HepG2 (cell line): ENCODE measurements around the gene ZFP36L2. TPM values are rescaled to one million over a fixed set of nuclear protein-coding genes. Genes with fewer than 3 reads are reported as not detected.

ENCODE experiments used
- AHDC1 ChIP-seq: sonication (generic); formaldehyde crosslinking; IDR thresholded peaks from 2 replicates; pipeline ENCODE4 v1.5.1; 2020; ENCODE audit warnings: mild to moderate bottlenecking, missing genetic modification reagents, borderline replicate concordance
- DZIP1 ChIP-seq: sonication (generic); formaldehyde crosslinking; IDR thresholded peaks from 2 replicates; pipeline ENCODE4 v1.5.0; 2020; ENCODE audit warnings: mild to moderate bottlenecking, missing genetic modification reagents
- EED ChIP-seq: sonication (generic); formaldehyde crosslinking; IDR thresholded peaks from 2 replicates; pipeline ENCODE4 v1.5.0; 2020; ENCODE audit warnings: mild to moderate bottlenecking, missing genetic modification reagents
- FOXK1 ChIP-seq: sonication (generic); formaldehyde crosslinking; IDR thresholded peaks from 2 replicates; pipeline ENCODE4 v1.4.0; 2020; ENCODE audit warnings: low read depth, missing genetic modification reagents, borderline replicate concordance
- GTF3A ChIP-seq: sonication (generic); formaldehyde crosslinking; conservative IDR thresholded peaks from 2 replicates; pipeline ENCODE4 v1.4.0; 2020; ENCODE audit warnings: mild to moderate bottlenecking, missing genetic modification reagents
- HBP1 ChIP-seq: IDR thresholded peaks from 2 replicates; pipeline ENCODE4 v1.6.1; 2016; ENCODE audit warnings: low read depth, control low read depth
- LCORL ChIP-seq, 2 experiments: fragments of 450-650 bp in 1 of 2; sonication (generic) in 1 of 2; formaldehyde crosslinking in 1 of 2; IDR thresholded peaks; 2 replicates each; pipeline versions ENCODE4 v1.5.0 to v1.6.1; 2017 to 2020; ENCODE audit warnings: antibody characterized with exemption in 1 of 2, missing genetic modification reagents in 1 of 2
- PAX8 ChIP-seq: sonication (generic); formaldehyde crosslinking; IDR thresholded peaks from 2 replicates; pipeline ENCODE4 v1.8.0; 2022; ENCODE audit warnings: mild to moderate bottlenecking, missing genetic modification reagents, borderline replicate concordance
- SIN3B ChIP-seq: fragments of 150-350 bp; IDR thresholded peaks from 2 replicates; pipeline ENCODE4 v1.6.1; 2014; ENCODE audit warnings: low read length
- SIX4 ChIP-seq: sonication (generic); formaldehyde crosslinking; IDR thresholded peaks from 2 replicates; pipeline ENCODE4 v1.4.0; 2020; ENCODE audit warnings: missing genetic modification reagents
- THAP7 ChIP-seq: sonication (generic); formaldehyde crosslinking; IDR thresholded peaks from 2 replicates; pipeline ENCODE4 v1.8.1; 2023; ENCODE audit warnings: mild to moderate bottlenecking, missing genetic modification reagents
- ZNF138 ChIP-seq: sonication (generic); formaldehyde crosslinking; IDR thresholded peaks from 2 replicates; pipeline ENCODE4 v1.5.0; 2020; ENCODE audit warnings: mild to moderate bottlenecking, low read depth, missing genetic modification reagents
- ZNF329 ChIP-seq: sonication (generic); formaldehyde crosslinking; IDR thresholded peaks from 2 replicates; pipeline ENCODE4 v1.9.0; 2021; ENCODE audit warnings: low read depth, mild to moderate bottlenecking, missing genetic modification reagents
- ZNF557 ChIP-seq: sonication (generic); formaldehyde crosslinking; IDR thresholded peaks from 2 replicates; pipeline ENCODE4 v1.4.0; 2020; ENCODE audit warnings: missing genetic modification reagents
- ZNF605 ChIP-seq: sonication (generic); formaldehyde crosslinking; IDR thresholded peaks from 2 replicates; pipeline ENCODE4 v1.8.0; 2022; ENCODE audit warnings: mild to moderate bottlenecking, missing genetic modification reagents
- ZNF691 ChIP-seq: sonication (generic); formaldehyde crosslinking; IDR thresholded peaks from 2 replicates; pipeline ENCODE4 v1.4.0; 2020; ENCODE audit warnings: missing genetic modification reagents, low read depth, mild to moderate bottlenecking, borderline replicate concordance
- polyA plus RNA-seq, 8 experiments: library from polyadenylated mRNA; depleted of rRNA in 3 of 8; stranded (reverse) in 7 of 8; unstranded in 1 of 8; fragments of >200 nt; fragmentation: Illumina TruSeq in 4 of 8; extraction: Trizol in 4 of 8; gene quantifications; 2 replicates each; pipeline versions ENCODE4 v1.2.1 to v1.2.3, GENCODE V29; 2011 to 2016; ENCODE audit warnings: low read depth in 4 of 8, missing spikeins in 1 of 8, mixed read lengths in 1 of 8; ENCODE audit not compliant: insufficient read depth in 1 of 8
- total RNA-seq, 5 experiments: library from RNA; depleted of rRNA; stranded (reverse); fragments of >200 nt; fragmentation: Illumina TruSeq; extraction: Trizol; gene quantifications; 2 replicates each; pipeline ENCODE4 v1.2.3, GENCODE V29; 2016; ENCODE audit warnings: low read depth in 1 of 5

The ZFP36L2 gene
- total and polyA plus RNA-seq, 2 of the 13 experiments (the other 11 are each of a cell fraction or from before 2014, with no cell fraction given), result 11.2 to 21.8 TPM

GRCh38 chr2:43210467-43211303 is 15.7 kb downstream of the ZFP36L2 start (continued):
- TF ChIP-seq HBP1 (CRISPR knock-in tag) (peak; percentile 93; the same call in 1 of the 2 replicates), DZIP1 (CRISPR knock-in tag) (no peak), PAX8 (CRISPR knock-in tag) (0 out of 2 replicates have a peak, but pooled peaks have one; percentile 87), SIN3B (no peak), AHDC1 (peak; percentile 57; the same call in 1 of the 2 replicates), THAP7 (CRISPR knock-in tag) (peak; percentile 89), ZNF138 (CRISPR knock-in tag) (no peak; the same call in 1 of the 2 replicates), ZNF691 (CRISPR knock-in tag) (peak; percentile 97), ZNF329 (peak; percentile 82; the same call in 1 of the 2 replicates), SIX4 (CRISPR knock-in tag) (0 out of 2 replicates have a peak, but pooled peaks have one; percentile 38), ZNF605 (CRISPR knock-in tag) (peak; percentile 94; the same call in 1 of the 2 replicates), GTF3A (CRISPR knock-in tag) (no peak), EED (CRISPR knock-in tag) (peak; percentile 93), ZNF557 (CRISPR knock-in tag) (peak; percentile 88; the same call in 1 of the 2 replicates), FOXK1 (peak; percentile 98), LCORL (IDR thresholded peaks at IDR 0.05) (peak; percentile 80), LCORL (CRISPR knock-in tag; IDR thresholded peaks at IDR 0.05) (peak; percentile 99)
